H1 (cell line): ENCODE results near the gene TNRC6B. TPM values are rescaled to one million over a fixed set of nuclear protein-coding genes. Genes with fewer than 3 reads are reported as not detected.

Experiments used
- CTCF ChIA-PET: fragments of 300-600 bp; sonication (Branson Sonifier 250); formaldehyde crosslinking; loops from one replicate; lab custom pipeline; 2021; ENCODE audit not compliant: partially characterized antibody; lab: Charles Lee
- POLR2A ChIA-PET: fragments of 300-600 bp; sonication (Branson Sonifier 250); formaldehyde crosslinking; loops from one replicate; lab custom pipeline; 2021; ENCODE audit warnings: inconsistent platforms; ENCODE audit not compliant: partially characterized antibody; lab: Charles Lee
- DNase-seq, 2 experiments: peaks; one replicate each; pipeline versions ENCODE4 v3.0.0 to v3.0.0-alpha.2; 2010 to 2022; ENCODE audit warnings: low spot score in 2 of 2, low read depth in 1 of 2, mixed read lengths in 1 of 2
- FAIRE-seq: peaks from 2 replicates; lab custom pipeline; 2011; peaks lifted over from hg19 to GRCh38; lab: Jason Lieb, UNC
- H2AFZ ChIP-seq: 2 replicates; pipeline ENCODE4 v1.8.1; 2012; ENCODE audit warnings: low read length, inconsistent platforms
- H2AK5ac ChIP-seq: 2 replicates; pipeline ENCODE4 v1.6.1; 2013; ENCODE audit warnings: low read depth, low read length
- H2BK120ac ChIP-seq: replicated peaks from 2 replicates; pipeline ENCODE3; 2013; ENCODE audit warnings: low read depth, low read length, inconsistent platforms
- H2BK12ac ChIP-seq: 2 replicates; pipeline ENCODE4 v1.6.1; 2013; ENCODE audit warnings: low read depth, low read length
- H2BK15ac ChIP-seq: 2 replicates; pipeline ENCODE4 v1.6.1; 2013; ENCODE audit warnings: low read length
- H2BK20ac ChIP-seq: 2 replicates; pipeline ENCODE4 v1.6.1; 2013; ENCODE audit warnings: low read length
- H2BK5ac ChIP-seq: 2 replicates; pipeline ENCODE4 v1.6.1; 2013; ENCODE audit warnings: low read depth, low read length
- H3K14ac ChIP-seq: 2 replicates; pipeline ENCODE4 v1.6.1; 2013; ENCODE audit warnings: inconsistent platforms; ENCODE audit not compliant: insufficient read length
- H3K18ac ChIP-seq: 2 replicates; pipeline ENCODE4 v1.6.1; 2013; ENCODE audit warnings: low read length; ENCODE audit errors: extremely low read depth
- H3K23ac ChIP-seq: 2 replicates; pipeline ENCODE4 v1.6.1; 2013; ENCODE audit warnings: inconsistent platforms; ENCODE audit not compliant: insufficient read length
- H3K23me2 ChIP-seq: 2 replicates; pipeline ENCODE4 v1.6.1; 2013; ENCODE audit warnings: low read depth, low read length
- H3K27ac ChIP-seq: 2 replicates; pipeline ENCODE4 v1.6.1; 2011; ENCODE audit warnings: low read depth, low read length, inconsistent platforms
- H3K27me3 ChIP-seq, 4 experiments: replicated peaks in 1 of 4; 1 replicate in 1 of 4; 2 replicates in 3 of 4; pipeline versions ENCODE4 v1.6.1 to v1.8.1; 2011 to 2013; ENCODE audit warnings: low read length in 3 of 4, mild to moderate bottlenecking in 3 of 4, inconsistent platforms in 2 of 4, mixed read lengths in 2 of 4, moderate library complexity in 1 of 4; ENCODE audit not compliant: control insufficient read depth in 3 of 4, insufficient read depth in 3 of 4; ENCODE audit errors: extremely low read depth in 1 of 4
- H3K36me3 ChIP-seq, 4 experiments: 2 replicates each; pipeline versions ENCODE4 v1.6.1 to v1.8.1; 2011 to 2013; ENCODE audit warnings: mild to moderate bottlenecking in 4 of 4, low read length in 3 of 4, moderate library complexity in 2 of 4, control low read depth in 1 of 4, inconsistent platforms in 1 of 4; ENCODE audit not compliant: insufficient read depth in 4 of 4, control insufficient read depth in 2 of 4
- H3K4ac ChIP-seq: replicated peaks from 2 replicates; pipeline ENCODE3; 2013; ENCODE audit warnings: low read length, low read depth, mixed read lengths, inconsistent platforms; ENCODE audit not compliant: insufficient read length
- H3K4me1 ChIP-seq, 4 experiments: replicated peaks in 1 of 4; 1 replicate in 1 of 4; 2 replicates in 3 of 4; pipeline versions ENCODE4 v1.6.1 to v1.8.1; 2011 to 2013; ENCODE audit warnings: low read length in 3 of 4, inconsistent platforms in 2 of 4, mixed read lengths in 1 of 4; ENCODE audit not compliant: insufficient read depth in 4 of 4, control insufficient read depth in 3 of 4
- H3K4me2 ChIP-seq, 2 experiments: 2 replicates each; pipeline versions ENCODE4 v1.6.1 to v1.8.1; 2011 to 2013; ENCODE audit warnings: low read depth in 2 of 2, low read length in 2 of 2, control low read depth in 1 of 2, inconsistent platforms in 1 of 2, mild to moderate bottlenecking in 1 of 2; ENCODE audit not compliant: insufficient read depth in 1 of 2
- H3K4me3 ChIP-seq, 4 experiments: fragments of 200-600, 300-600 bp in 1 of 4; sonication (generic), shearing (Covaris generic), sonication (Bioruptor Twin) in 1 of 4; 2 replicates each; pipeline versions ENCODE4 v1.5.1 to v1.8.1; 2011 to 2016; ENCODE audit warnings: low read length in 4 of 4, low read depth in 3 of 4, control low read depth in 2 of 4, inconsistent platforms in 2 of 4, mild to moderate bottlenecking in 2 of 4, mixed read lengths in 1 of 4, moderate library complexity in 1 of 4; ENCODE audit not compliant: insufficient read depth in 2 of 4; ENCODE audit errors: extremely low read depth in 1 of 4
- H3K56ac ChIP-seq: replicated peaks from 2 replicates; pipeline ENCODE3; 2013; ENCODE audit warnings: low read depth, mild to moderate bottlenecking, mixed read lengths, low read length, inconsistent platforms; ENCODE audit not compliant: insufficient read length
- H3K79me1 ChIP-seq: 2 replicates; pipeline ENCODE4 v1.6.1; 2013; ENCODE audit warnings: low read depth, low read length, control low read depth
- H3K79me2 ChIP-seq, 2 experiments: 2 replicates each; pipeline versions ENCODE4 v1.6.1 to v1.8.1; 2012 to 2013; ENCODE audit warnings: low read length in 2 of 2, mild to moderate bottlenecking in 2 of 2, inconsistent platforms in 1 of 2; ENCODE audit not compliant: insufficient read depth in 2 of 2, control insufficient read depth in 1 of 2
- H3K9ac ChIP-seq, 4 experiments: replicated peaks in 1 of 4; 1 replicate in 1 of 4; 2 replicates in 3 of 4; pipeline versions ENCODE4 v1.6.1 to v1.8.1; 2011 to 2013; ENCODE audit warnings: low read depth in 3 of 4, low read length in 3 of 4, control low read depth in 2 of 4, mild to moderate bottlenecking in 2 of 4, moderate library complexity in 2 of 4, inconsistent platforms in 1 of 4; ENCODE audit errors: extremely low read depth in 1 of 4
- H3K9me3 ChIP-seq, 2 experiments: 2 replicates each; pipeline versions ENCODE4 v1.6.1 to v1.8.1; 2012 to 2013; ENCODE audit warnings: mild to moderate bottlenecking in 2 of 2, moderate library complexity in 2 of 2, control low read depth in 1 of 2, inconsistent platforms in 1 of 2, low read depth in 1 of 2, low read length in 1 of 2, mixed read lengths in 1 of 2; ENCODE audit not compliant: insufficient read depth in 2 of 2
- H4K20me1 ChIP-seq, 2 experiments: replicated peaks in 1 of 2; 2 replicates each; pipeline versions ENCODE3 to v1.8.1; 2011 to 2013; ENCODE audit warnings: inconsistent platforms in 2 of 2, low read length in 2 of 2, mild to moderate bottlenecking in 1 of 2; ENCODE audit not compliant: insufficient read depth in 2 of 2, control insufficient read depth in 1 of 2
- H4K5ac ChIP-seq: 2 replicates; pipeline ENCODE4 v1.6.1; 2013; ENCODE audit warnings: low read length, low read depth, mixed read lengths, inconsistent platforms; ENCODE audit not compliant: insufficient read length
- H4K8ac ChIP-seq: 2 replicates; pipeline ENCODE4 v1.8.0; 2013; ENCODE audit warnings: mild to moderate bottlenecking, moderate library complexity, low read length, inconsistent platforms; ENCODE audit not compliant: insufficient read depth; ENCODE audit errors: extremely low read depth
- H4K91ac ChIP-seq: replicated peaks from 2 replicates; pipeline ENCODE3; 2013; ENCODE audit warnings: low read length, mixed read lengths, inconsistent platforms; ENCODE audit not compliant: insufficient read length
- ATF2 ChIP-seq: IDR thresholded peaks from 2 replicates; pipeline ENCODE4 v1.6.1; 2012; ENCODE audit warnings: low read length, inconsistent platforms
- BCL11A ChIP-seq, 2 experiments: IDR thresholded peaks; one replicate each; pipeline ENCODE4 v1.6.1; 2011; ENCODE audit warnings: low read depth in 2 of 2, low read length in 2 of 2, mild to moderate bottlenecking in 2 of 2
- CHD2 ChIP-seq: IDR thresholded peaks from 2 replicates; pipeline ENCODE4 v1.6.1; 2012; ENCODE audit warnings: low read length, improper control_type of control experiment
- CREB1 ChIP-seq: IDR thresholded peaks from 2 replicates; pipeline ENCODE4 v1.6.1; 2012; ENCODE audit warnings: inconsistent platforms
- CTCF ChIP-seq, 3 experiments: IDR thresholded peaks; 1 replicate in 2 of 3; 2 replicates in 1 of 3; pipeline versions ENCODE4 v1.5.1 to v1.6.1; 2011; ENCODE audit warnings: low read length in 3 of 3, mild to moderate bottlenecking in 3 of 3, inconsistent platforms in 2 of 3, low read depth in 1 of 3, moderate library complexity in 1 of 3; ENCODE audit not compliant: insufficient read depth in 1 of 3; ENCODE audit errors: control extremely low read depth in 1 of 3
- GTF2F1 ChIP-seq: IDR thresholded peaks from 2 replicates; pipeline ENCODE4 v1.6.1; 2012; ENCODE audit warnings: low read depth, low read length, improper control_type of control experiment, borderline replicate concordance
- KDM4A ChIP-seq: IDR thresholded peaks from one replicate; pipeline ENCODE4 v1.7.1; 2012; ENCODE audit warnings: low read depth, mild to moderate bottlenecking, moderate library complexity, low read length, inconsistent platforms; ENCODE audit not compliant: severe bottlenecking
- MAFK ChIP-seq: IDR thresholded peaks from 2 replicates; pipeline ENCODE4 v1.6.1; 2012; ENCODE audit warnings: low read depth, mild to moderate bottlenecking, improper control_type of control experiment, low read length
- POLR2A ChIP-seq, 2 experiments: IDR thresholded peaks; 1 replicate in 1 of 2; 2 replicates in 1 of 2; pipeline ENCODE4 v1.6.1; 2011; ENCODE audit warnings: low read depth in 2 of 2, low read length in 2 of 2, mild to moderate bottlenecking in 2 of 2; ENCODE audit errors: control extremely low read depth in 1 of 2
- SIN3A ChIP-seq, 2 experiments: IDR thresholded peaks in 1 of 2; conservative IDR thresholded peaks in 1 of 2; 2 replicates each; pipeline ENCODE4 v1.6.1; 2011 to 2012; ENCODE audit warnings: low read length in 2 of 2, improper control_type of control experiment in 1 of 2, low read depth in 1 of 2, mild to moderate bottlenecking in 1 of 2
- SIRT6 ChIP-seq: IDR thresholded peaks from one replicate; pipeline ENCODE4 v1.7.1; 2012; ENCODE audit warnings: low read length, inconsistent platforms
- whole genome bisulfite sequencing, 2 experiments: shearing (Covaris generic) in 1 of 2; methylation state at CpG; one replicate each; pipeline versions ENCODE4 v1.1.6 to v1.1.7; 2013 to 2015; ENCODE audit warnings: low lambda C conversion rate in 2 of 2, mixed read lengths in 2 of 2, inconsistent platforms in 1 of 2, low coverage in 1 of 2, missing lambda C conversion rate in 1 of 2; ENCODE audit not compliant: insufficient replicate concordance in 2 of 2, insufficient coverage in 1 of 2, insufficient read length in 1 of 2; ENCODE audit errors: extremely low coverage in 1 of 2, missing lambda C conversion rate in 1 of 2; 5-methylcytosine and 5-hydroxymethylcytosine counted together
- polyA plus RNA-seq, 7 experiments: library from polyadenylated mRNA; depleted of rRNA in 3 of 7; stranded (reverse) in 5 of 7; unstranded in 2 of 7; fragments of >200 nt in 5 of 7; fragments of 200-250 nt in 2 of 7; gene quantifications; 1 replicate in 5 of 7; 2 replicates in 1 of 7; 4 replicates in 1 of 7; pipeline versions ENCODE4 v1.2.1 to v1.2.3, GENCODE V29; 2011 to 2013; ENCODE audit warnings: missing spikeins in 2 of 7, mixed read lengths in 2 of 7
- total RNA-seq: library from RNA; stranded (reverse); fragmentation: NEBNext Ultra II Directional; extraction: Animal tissue kit (Norgen Biotek cat#: 25700); gene quantifications from 2 replicates; pipeline ENCODE4 v1.2.1, GENCODE V29; 2021

The TNRC6B gene
- total and polyA plus RNA-seq, 2 of the 8 experiments (the other 6 are each of a cell fraction or from before 2014, with no cell fraction given): 12.5 to 48.9 TPM

- CTCF ChIA-PET: interaction anchor here (2.0 kb wide), 1 partner anchor 38 kb away, joined by 5 read pairs; no protein-coding TSS in a partner anchor
- TF ChIP-seq KDM4A (no peak), ATF2 (no peak), CTCF (IDR thresholded peaks at IDR 0.05; ENCODE audit: control extremely low read depth in 1 of 3, insufficient read depth in 1 of 3, low read depth in 1 of 3, low read length in 3 of 3) (no peak; a peak in 1 of 4 replicates), SIN3A (conservative IDR thresholded peaks at IDR 0.05 in 1 of 2, IDR thresholded peaks at IDR 0.05 in 1 of 2; ENCODE audit: low read depth in 1 of 2, low read length in 2 of 2) (no peak), CREB1 (no peak), MAFK (no peak), BCL11A (IDR thresholded peaks at IDR 0.05; ENCODE audit: low read depth in 2 of 2, low read length in 2 of 2) (no peak), SIRT6 (no peak), POLR2A (IDR thresholded peaks at IDR 0.05; ENCODE audit: control extremely low read depth in 1 of 2, low read depth in 2 of 2, low read length in 2 of 2) (no peak), CHD2 (no peak), GTF2F1 (no peak)
These were observed 133.0 kb downstream of the TNRC6B start for GRCh38 chr22:40310768-40311120.

More at GRCh38 chr22:40310768-40311120, 133.0 kb downstream of the TNRC6B start:
- Histone ChIP-seq H3K9ac (no peak overlapping the region), H3K4ac (no peak overlapping the region), H3K4me2 (no peak overlapping the region), H3K27me3 (no peaks in the 10 kb centered on the region), H2AK5ac (no peak overlapping the region), H3K18ac (no peak overlapping the region), H2BK15ac (no peak overlapping the region), H3K27ac (no peak overlapping the region), H3K79me1 (no peaks in the 10 kb centered on the region), H4K20me1 (peaks cover 0 to 3% of the 10 kb centered on the region in 2 experiments), H2BK5ac (no peak overlapping the region), H3K56ac (no peak overlapping the region), H3K23me2 (no peaks in the 10 kb centered on the region), H3K23ac (no peak overlapping the region), H3K9me3 (no peaks in the 10 kb centered on the region), H4K8ac (no peak overlapping the region), H2BK120ac (no peak overlapping the region), H2BK20ac (no peak overlapping the region), H3K36me3 (peaks cover 34 to 79% (median 62%) of the 10 kb centered on the region in 4 experiments), H3K4me1 (no peaks in the 10 kb centered on the region), H2AFZ (no peak overlapping the region), H3K14ac (no peak overlapping the region), H3K79me2 (no peaks in the 10 kb centered on the region), H4K91ac (no peak overlapping the region), H4K5ac (no peak overlapping the region), H2BK12ac (no peak overlapping the region), H3K4me3 (no peak overlapping the region)
- FAIRE-seq (no peak), DNase-seq (no peak)
- POLR2A ChIA-PET: no interaction called here
- WGBS, 2 experiments: 90% methylated on average over 5 of the region's 5 CpGs; no CpG with 5 or more reads in 1 of the 2 experiments
